HG03558 (cell line): ENCODE measurements around the gene LCN12.

ENCODE experiments used
- ATAC-seq: cut with Tn5 transposase; IDR thresholded peaks from one replicate; pipeline ENCODE4 v1.9.1; 2021; ENCODE audit warnings: moderate number of reproducible peaks; ENCODE audit not compliant: unreplicated experiment; ENCODE audit errors: extremely low read depth

Gene LCN12

GRCh38 chr9:136971746-136972145 is 19.7 kb downstream of the LCN12 start:
- no peak for ATAC-seq

- no peak for ATAC-seq
Observed at GRCh38 chr9:136972335-136972734, 20.3 kb downstream of the LCN12 start.

- ATAC-seq, result no peak
Observed at GRCh38 chr9:136972743-136973142, 20.7 kb downstream of the LCN12 start.

DNA sequence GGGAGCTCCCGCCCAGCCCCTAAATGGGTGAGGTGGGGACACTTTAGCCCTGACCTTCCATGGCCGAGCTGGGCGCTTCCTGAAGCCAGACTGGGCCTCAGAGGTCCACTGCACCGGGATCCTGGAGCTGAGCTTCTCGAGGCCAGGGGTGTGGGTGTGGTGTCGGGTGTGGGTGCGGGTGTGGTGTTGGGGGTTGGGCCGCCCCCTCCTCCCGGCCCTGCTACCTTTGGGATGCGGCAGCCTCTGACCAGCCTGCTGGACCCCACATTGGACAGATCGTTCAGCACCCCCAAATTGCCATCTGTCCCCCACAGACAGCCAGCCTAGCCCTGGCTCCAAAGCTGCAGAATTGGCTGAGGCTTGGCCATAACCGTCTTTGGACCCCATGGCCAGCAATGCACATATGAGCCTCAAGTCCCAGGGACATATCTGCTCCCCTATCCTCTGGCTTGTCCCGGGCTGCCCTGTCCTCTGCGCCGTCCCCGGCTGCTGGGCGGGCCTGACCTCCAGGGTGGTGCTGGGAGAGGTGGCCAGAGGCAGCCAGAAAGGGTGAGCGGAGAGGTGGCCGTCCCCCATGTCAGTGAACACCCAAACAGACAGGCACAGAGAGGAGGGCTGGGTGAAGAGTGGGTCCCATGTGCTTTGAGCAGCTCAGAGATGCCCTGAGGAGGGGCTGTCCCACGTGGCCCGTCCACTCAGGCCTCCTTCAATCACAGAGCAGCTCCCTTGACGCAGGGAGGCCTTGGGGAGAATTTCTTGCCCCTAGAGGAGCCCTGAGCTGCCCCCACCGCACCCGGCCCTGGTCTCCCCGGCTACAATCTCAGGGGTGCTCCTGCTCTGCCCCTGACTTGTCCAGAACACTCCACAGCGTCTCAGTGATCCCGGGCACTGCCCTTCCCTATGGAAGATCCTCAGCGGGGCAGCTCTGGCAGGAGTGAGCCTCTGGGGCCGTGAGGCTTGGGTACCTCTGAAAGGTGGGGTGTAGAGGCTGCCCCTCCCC is 21.8 kb downstream of the LCN12 start:
- no peak for ATAC-seq

GRCh38 chr9:136974817-136975535 is 22.9 kb downstream of the LCN12 start:
- no peak for ATAC-seq

GRCh38 chr9:136975644-136976043 is 23.6 kb downstream of the LCN12 start:
- no peak for ATAC-seq

GRCh38 chr9:136977223-136977622 is 25.1 kb downstream of the LCN12 start, which contains the start of gene PTGDS:
PTGDS (plus strand) TSS chr9:136977504; CDS start chr9:136977579, 75 bp downstream.
- no peak for ATAC-seq

DNA sequence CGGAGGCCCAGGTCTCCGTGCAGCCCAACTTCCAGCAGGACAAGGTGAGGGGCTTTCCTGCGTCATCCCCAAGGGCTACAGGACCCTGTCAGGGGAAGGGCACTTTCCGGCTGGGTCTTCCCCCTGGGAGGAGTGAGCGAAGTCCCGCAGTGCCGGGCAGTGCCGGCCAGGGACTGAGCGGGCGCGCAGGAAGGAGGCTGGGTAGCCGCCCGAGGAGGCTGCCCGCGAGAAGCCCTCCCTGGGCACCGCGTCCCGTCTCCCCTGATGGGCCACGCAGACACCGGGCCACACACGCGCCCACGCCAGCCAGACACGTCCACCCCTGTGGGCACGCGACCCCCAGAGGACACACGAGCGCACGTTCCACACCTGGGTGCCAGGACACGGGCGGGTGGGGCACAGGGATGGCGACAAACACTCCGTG is 25.6 kb downstream of the LCN12 start:
- ATAC-seq, result no peak

DNA sequence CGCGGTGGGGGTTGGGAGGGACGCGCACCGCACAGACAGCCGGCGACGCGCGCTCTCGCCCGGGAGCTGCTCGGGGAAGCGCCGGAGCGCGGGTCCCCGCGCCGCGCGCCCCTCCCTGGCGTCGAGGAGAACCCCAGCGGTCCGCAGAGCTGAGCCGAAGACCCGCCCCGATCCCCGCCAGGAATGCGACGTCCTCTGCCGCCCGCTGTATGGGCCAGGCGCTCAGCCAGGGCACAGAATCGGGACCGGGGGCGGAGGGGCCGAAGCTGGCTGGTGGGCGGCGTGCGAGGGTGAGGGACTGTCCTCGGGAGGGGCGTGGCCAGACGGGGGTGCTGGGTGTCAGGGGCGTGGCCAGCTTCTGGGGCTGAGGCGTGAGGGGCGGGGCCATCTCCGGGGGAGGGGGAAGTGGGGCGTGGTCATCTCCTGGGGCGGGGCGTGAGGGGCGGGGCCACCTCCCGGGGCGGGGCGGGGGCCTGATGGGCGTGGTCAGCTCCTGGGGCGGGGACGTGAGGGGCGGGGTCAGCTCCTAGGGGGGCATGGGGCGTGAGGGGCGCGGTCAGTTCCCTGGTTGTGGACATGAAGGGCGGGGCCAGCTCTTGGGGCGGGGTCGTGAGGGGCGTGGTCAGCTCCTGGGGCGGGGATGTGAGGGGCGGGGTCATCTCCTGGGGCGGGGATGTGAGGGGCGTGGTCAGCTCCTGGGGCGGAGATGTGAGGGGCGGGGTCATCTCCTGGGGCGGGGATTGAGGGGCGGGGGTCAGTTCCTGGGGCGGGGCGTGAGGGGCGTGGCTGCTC is 26.2 kb downstream of the LCN12 start:
- no peak for ATAC-seq

GRCh38 chr9:136978865-136979544 is 26.9 kb downstream of the LCN12 start:
- ATAC-seq, result no peak

DNA sequence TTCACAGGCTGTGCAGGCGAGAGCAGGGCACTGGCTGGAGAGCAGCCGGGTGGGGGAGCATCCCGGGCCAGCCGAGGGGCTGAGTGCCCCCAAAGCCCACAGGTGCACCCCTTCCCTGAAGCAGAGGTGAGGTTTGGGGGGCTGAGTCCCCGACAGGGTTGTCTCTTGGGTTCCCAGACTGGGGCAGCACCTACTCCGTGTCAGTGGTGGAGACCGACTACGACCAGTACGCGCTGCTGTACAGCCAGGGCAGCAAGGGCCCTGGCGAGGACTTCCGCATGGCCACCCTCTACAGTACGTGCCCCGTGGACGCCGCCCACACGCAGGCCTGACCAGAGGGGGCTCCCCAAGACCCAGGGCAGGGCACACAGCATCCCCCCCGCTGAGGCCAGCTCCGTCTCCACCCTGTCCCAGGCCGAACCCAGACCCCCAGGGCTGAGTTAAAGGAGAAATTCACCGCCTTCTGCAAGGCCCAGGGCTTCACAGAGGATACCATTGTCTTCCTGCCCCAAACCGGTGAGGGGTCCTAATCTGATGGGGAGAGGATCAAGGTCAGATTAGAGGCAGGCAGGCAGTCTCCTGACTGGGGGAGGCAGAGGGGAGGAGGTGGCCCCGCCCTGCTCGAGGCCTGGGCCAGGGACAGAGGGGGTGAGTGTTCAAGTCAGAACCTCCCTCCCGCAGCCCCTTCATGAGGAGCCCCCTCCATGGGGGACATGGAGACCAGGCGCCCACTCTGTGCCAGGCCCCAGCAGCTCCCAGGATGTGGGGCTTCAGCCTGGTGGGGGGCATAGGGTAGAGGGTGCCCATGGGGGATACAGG is 27.9 kb downstream of the LCN12 start:
- no peak for ATAC-seq

DNA sequence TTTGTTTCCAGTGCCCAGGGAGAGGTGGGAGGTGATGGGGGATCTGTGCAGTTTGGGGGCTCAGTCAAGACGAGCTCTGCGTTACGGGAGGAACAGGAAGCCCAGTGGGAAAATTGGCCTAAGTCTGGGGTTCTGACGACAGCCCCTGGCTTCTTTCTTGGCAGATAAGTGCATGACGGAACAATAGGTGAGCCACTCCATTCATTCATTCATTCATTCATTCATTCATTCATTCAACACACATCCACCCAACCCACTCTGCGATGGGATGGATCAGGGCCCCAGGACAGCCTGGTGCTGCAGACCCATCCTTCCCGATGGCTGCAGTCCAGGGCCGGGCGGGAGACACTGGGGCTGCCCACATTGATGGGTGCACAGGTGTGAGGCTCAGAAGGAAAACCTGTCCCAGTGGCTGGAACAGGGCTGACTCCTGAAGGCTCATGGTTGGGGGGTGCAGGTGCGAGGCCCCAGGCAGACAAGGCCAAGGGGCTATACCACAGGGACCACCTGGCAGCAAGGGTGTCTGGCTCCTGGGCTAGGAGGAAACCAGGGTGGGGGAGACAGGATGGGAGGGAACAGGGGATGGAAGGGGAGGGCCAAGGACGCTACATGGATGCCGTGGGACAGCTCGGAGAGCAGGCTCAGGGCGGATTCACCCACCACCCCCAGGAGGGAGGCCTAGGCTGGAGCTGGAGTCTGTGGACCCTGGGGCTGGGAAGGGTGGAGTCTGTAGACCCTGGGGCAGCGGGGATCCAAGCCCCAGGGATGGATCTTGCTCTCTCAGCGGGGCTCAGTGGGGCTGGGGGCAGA is 28.8 kb downstream of the LCN12 start:
- no peak for ATAC-seq

- ATAC-seq, result no peak
Observed at GRCh38 chr9:136981588-136982231, 29.6 kb downstream of the LCN12 start.

- no peak for ATAC-seq
Observed at GRCh38 chr9:136982232-136983051, 30.4 kb downstream of the LCN12 start, which contains the start of gene LCNL1. LCNL1 (plus strand) TSS chr9:136982993; CDS start chr9:136983587, 594 bp downstream.

GRCh38 chr9:136983167-136983566 is 31.1 kb downstream of the LCN12 start:
- no peak for ATAC-seq

GRCh38 chr9:136983656-136984314 is 31.7 kb downstream of the LCN12 start:
- no peak for ATAC-seq
